ENCODE results near the gene TBK1.

TBK1 gene

GRCh38 chr12:64451687-64452558, at the start of gene TBK1:
TSS of gene TBK1 (plus strand) at chr12:64452120. CDS start at chr12:64455871, 3,751 bp downstream.
- DNase-seq: peak; percentile 80

- DNase-seq: no peak
These were observed 49.7 kb upstream of the TBK1 start for GRCh38 chr12:64402181-64402580.

- peak; percentile 99 for DNase-seq
These were observed 48.0 kb upstream of the TBK1 start, which contains the start of gene XPOT for GRCh38 chr12:64403707-64404469. TSS of gene XPOT (plus strand) at chr12:64404392. CDS start at chr12:64410036, 5,644 bp downstream.

- DNase-seq: peak; percentile 96
These were observed 47.3 kb upstream of the TBK1 start for GRCh38 chr12:64404470-64405256.

- DNase-seq: no peak
These were observed 44.3 kb upstream of the TBK1 start for GRCh38 chr12:64407342-64408223.

- no peak for DNase-seq
These were observed 40.5 kb upstream of the TBK1 start for GRCh38 chr12:64411427-64411826.

GRCh38 chr12:64412459-64412858, 39.5 kb upstream of the TBK1 start:
- DNase-seq: peak; percentile 44

- no peak for DNase-seq
These were observed 38.0 kb upstream of the TBK1 start for GRCh38 chr12:64413884-64414283.

GRCh38 chr12:64418209-64418608, 33.7 kb upstream of the TBK1 start:
- DNase-seq: no peak

- DNase-seq: no peak
These were observed 32.2 kb upstream of the TBK1 start for GRCh38 chr12:64419696-64420095.

GRCh38 chr12:64427988-64428387, 23.9 kb upstream of the TBK1 start:
- no peak for DNase-seq

- DNase-seq: no peak
These were observed 23.0 kb upstream of the TBK1 start for GRCh38 chr12:64428956-64429355.

GRCh38 chr12:64430886-64431285, 21.0 kb upstream of the TBK1 start:
- DNase-seq: no peak

- DNase-seq: peak; percentile 38
These were observed 20.1 kb upstream of the TBK1 start for GRCh38 chr12:64431791-64432190.

GRCh38 chr12:64433915-64434314, 18.0 kb upstream of the TBK1 start:
- DNase-seq: no peak

- DNase-seq: no peak
These were observed 11.8 kb upstream of the TBK1 start for GRCh38 chr12:64440100-64440499.

GRCh38 chr12:64445490-64445889, 6.4 kb upstream of the TBK1 start:
- no peak for DNase-seq

GRCh38 chr12:64446295-64446694, 5.6 kb upstream of the TBK1 start:
- no peak for DNase-seq

GRCh38 chr12:64450057-64450640, 1.8 kb upstream of the TBK1 start:
- DNase-seq: no peak

GRCh38 chr12:64450711-64451486, 1.0 kb upstream of the TBK1 start:
- peak; percentile 21 for DNase-seq

All from fibroblast of skin of right biceps (primary cell).